Keratinocyte (primary cell): ENCODE results near the gene COQ9. TPM values are rescaled to one million over a fixed set of nuclear protein-coding genes. Genes with fewer than 3 reads are reported as not detected.

Source experiments
- DNase-seq: peaks from one replicate; pipeline ENCODE4 v3.0.0-alpha.2; 2011; ENCODE audit warnings: low read depth, missing footprints, low spot score
- FAIRE-seq: peaks from 2 replicates; lab custom pipeline; 2011; peaks lifted over from hg19 to GRCh38; lab: Jason Lieb, UNC
- H2AFZ ChIP-seq: 2 replicates; pipeline ENCODE4 v1.6.0; 2012; ENCODE audit warnings: low read length, control low read depth, inconsistent platforms; ENCODE audit not compliant: control insufficient read depth
- H3K27ac ChIP-seq: 2 replicates; pipeline ENCODE4 v1.5.1; 2011; ENCODE audit warnings: low read length; ENCODE audit not compliant: control insufficient read depth, insufficient read depth
- H3K27me3 ChIP-seq: 3 replicates; pipeline ENCODE4 v1.6.0; 2011; ENCODE audit warnings: low read length; ENCODE audit not compliant: control insufficient read depth, insufficient read depth; ENCODE audit errors: extremely low read depth
- H3K36me3 ChIP-seq, 2 experiments: 2 replicates in 1 of 2; 3 replicates in 1 of 2; pipeline ENCODE4 v1.5.1; 2011; ENCODE audit warnings: low read length in 2 of 2, mild to moderate bottlenecking in 1 of 2; ENCODE audit not compliant: control insufficient read depth in 2 of 2, insufficient read depth in 2 of 2; ENCODE audit errors: extremely low read depth in 1 of 2
- H3K4me1 ChIP-seq: 3 replicates; pipeline ENCODE4 v1.5.1; 2011; ENCODE audit warnings: low read length; ENCODE audit not compliant: control insufficient read depth, insufficient read depth; ENCODE audit errors: extremely low read depth
- H3K4me2 ChIP-seq: 3 replicates; pipeline ENCODE4 v1.6.0; 2011; ENCODE audit warnings: low read depth, low read length; ENCODE audit not compliant: control insufficient read depth, insufficient read depth; ENCODE audit errors: extremely low read depth
- H3K4me3 ChIP-seq, 3 experiments: fragments of 200-600 bp in 1 of 3; sonication (generic) in 1 of 3; 2 replicates in 2 of 3; 3 replicates in 1 of 3; pipeline ENCODE4 v1.5.1; 2011 to 2016; ENCODE audit warnings: low read length in 3 of 3, mild to moderate bottlenecking in 3 of 3, control low read depth in 2 of 3, inconsistent platforms in 1 of 3, low read depth in 1 of 3, mixed read lengths in 1 of 3, mixed run types in 1 of 3, moderate library complexity in 1 of 3; ENCODE audit not compliant: control insufficient read depth in 2 of 3, insufficient read depth in 2 of 3; ENCODE audit errors: extremely low read depth in 1 of 3
- H3K79me2 ChIP-seq: 2 replicates; pipeline ENCODE4 v1.6.0; 2012; ENCODE audit warnings: low read length; ENCODE audit not compliant: control insufficient read depth, insufficient read depth
- H3K9ac ChIP-seq: 3 replicates; pipeline ENCODE4 v1.6.0; 2011; ENCODE audit warnings: low read length; ENCODE audit not compliant: control insufficient read depth, insufficient read depth; ENCODE audit errors: extremely low read depth
- H3K9me1 ChIP-seq: 3 replicates; pipeline ENCODE4 v1.6.0; 2011; ENCODE audit warnings: low read length; ENCODE audit not compliant: control insufficient read depth, insufficient read depth; ENCODE audit errors: extremely low read depth
- H3K9me3 ChIP-seq: 2 replicates; pipeline ENCODE4 v1.5.1; 2012; ENCODE audit warnings: low read depth, low read length; ENCODE audit not compliant: control insufficient read depth
- H4K20me1 ChIP-seq: 3 replicates; pipeline ENCODE4 v1.6.0; 2011; ENCODE audit warnings: low read length; ENCODE audit not compliant: control insufficient read depth, insufficient read depth; ENCODE audit errors: extremely low read depth
- EZH2 ChIP-seq: IDR thresholded peaks from one replicate; pipeline ENCODE4 v1.6.1; 2012; ENCODE audit warnings: inconsistent platforms, mild to moderate bottlenecking, low read length, moderate library complexity
- dilution Hi-C: fragments of 300-500 bp; cut with MboI; formaldehyde crosslinking; loops from one replicate; pipeline ENCODE4 v1.7.0; 2020; ENCODE audit warnings: low sequenced_read_pairs; ENCODE audit not compliant: extremely low pct_ligation_motif_present
- polyA plus RNA-seq, 5 experiments: library from polyadenylated mRNA; depleted of rRNA in 3 of 5; stranded (reverse) in 3 of 5; stranded (forward) in 1 of 5; unstranded in 1 of 5; fragments of >200 nt; gene quantifications; 1 replicate in 1 of 5; 2 replicates in 3 of 5; 3 replicates in 1 of 5; pipeline versions ENCODE4 v1.2.1 to v1.2.3, GENCODE V29; 2011 to 2012; ENCODE audit warnings: missing spikeins in 2 of 5, low read depth in 1 of 5, low replicate concordance in 1 of 5
- TF ChIP-seq, protein P1 (sequence below), 3 experiments: IDR thresholded peaks in 1 of 3; conservative IDR thresholded peaks in 1 of 3; optimal IDR thresholded peaks in 1 of 3; 2 replicates in 2 of 3; 3 replicates in 1 of 3; pipeline versions ENCODE3 to v1.5.1; 2011; ENCODE audit warnings: low read length in 3 of 3, mild to moderate bottlenecking in 3 of 3, moderate library complexity in 2 of 3, control low read depth in 1 of 3, inconsistent platforms in 1 of 3; ENCODE audit not compliant: insufficient read depth in 2 of 3; ENCODE audit errors: extremely low read depth in 1 of 3

COQ9 gene
- polyA plus RNA-seq, 1 donor (not counting 4 experiments of a cell fraction or from before 2014, with no cell fraction given) = 62.8 TPM

GRCh38 chr16:57470711-57471110 lies 23.4 kb downstream of the COQ9 start:
- no peaks in the 10 kb centered on the region for H3K9me1 ChIP-seq
- H3K9ac ChIP-seq = no peak overlapping the region
- FAIRE-seq = no peak
- no peaks in the 10 kb centered on the region for H3K9me3 ChIP-seq
- H3K36me3 ChIP-seq = peaks cover 39 to 42% of the 10 kb centered on the region in 2 experiments
- no peak overlapping the region for H2AFZ ChIP-seq
- TF ChIP-seq, protein P1, sequence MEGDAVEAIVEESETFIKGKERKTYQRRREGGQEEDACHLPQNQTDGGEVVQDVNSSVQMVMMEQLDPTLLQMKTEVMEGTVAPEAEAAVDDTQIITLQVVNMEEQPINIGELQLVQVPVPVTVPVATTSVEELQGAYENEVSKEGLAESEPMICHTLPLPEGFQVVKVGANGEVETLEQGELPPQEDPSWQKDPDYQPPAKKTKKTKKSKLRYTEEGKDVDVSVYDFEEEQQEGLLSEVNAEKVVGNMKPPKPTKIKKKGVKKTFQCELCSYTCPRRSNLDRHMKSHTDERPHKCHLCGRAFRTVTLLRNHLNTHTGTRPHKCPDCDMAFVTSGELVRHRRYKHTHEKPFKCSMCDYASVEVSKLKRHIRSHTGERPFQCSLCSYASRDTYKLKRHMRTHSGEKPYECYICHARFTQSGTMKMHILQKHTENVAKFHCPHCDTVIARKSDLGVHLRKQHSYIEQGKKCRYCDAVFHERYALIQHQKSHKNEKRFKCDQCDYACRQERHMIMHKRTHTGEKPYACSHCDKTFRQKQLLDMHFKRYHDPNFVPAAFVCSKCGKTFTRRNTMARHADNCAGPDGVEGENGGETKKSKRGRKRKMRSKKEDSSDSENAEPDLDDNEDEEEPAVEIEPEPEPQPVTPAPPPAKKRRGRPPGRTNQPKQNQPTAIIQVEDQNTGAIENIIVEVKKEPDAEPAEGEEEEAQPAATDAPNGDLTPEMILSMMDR (optimal IDR thresholded peaks at IDR 0.05 in 1 of 3, IDR thresholded peaks at IDR 0.05 in 1 of 3, conservative IDR thresholded peaks at IDR 0.05 in 1 of 3; ENCODE audit: extremely low read depth in 1 of 3, insufficient read depth in 2 of 3, low read length in 3 of 3) = no peak
- TF ChIP-seq EZH2 = no peak
- H3K4me2 ChIP-seq = no peak overlapping the region
- dilution Hi-C loops = no loop called here
- DNase-seq = no peak
- no peak overlapping the region for H3K4me3 ChIP-seq
- H3K27ac ChIP-seq = no peak overlapping the region
- H3K79me2 ChIP-seq = no peaks in the 10 kb centered on the region
- no peaks in the 10 kb centered on the region for H3K4me1 ChIP-seq
- no peaks in the 10 kb centered on the region for H3K27me3 ChIP-seq
- no peaks in the 10 kb centered on the region for H4K20me1 ChIP-seq

DNA sequence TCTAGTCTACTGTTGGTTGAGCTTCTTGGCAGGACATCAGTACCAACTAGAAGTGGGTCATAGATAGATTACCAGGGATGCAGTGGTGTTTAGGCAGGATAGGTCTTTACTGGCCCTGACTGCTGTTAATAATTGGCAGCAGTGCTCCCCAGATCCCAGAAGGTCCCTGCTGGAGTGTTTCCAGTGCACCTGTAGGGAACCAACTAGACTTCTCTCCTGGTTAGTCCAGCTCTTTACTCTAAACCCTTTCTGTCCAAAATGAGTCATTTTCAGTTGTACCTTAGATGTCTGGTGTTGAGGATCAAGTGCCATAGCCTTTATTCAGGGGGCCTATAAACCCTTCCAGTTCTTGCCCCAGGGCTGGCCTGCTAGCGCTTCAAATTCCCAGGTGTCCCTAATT lies 23.9 kb downstream of the COQ9 start:
- Histone ChIP-seq H3K4me1 (no peaks in the 10 kb centered on the region), H3K27ac (no peak overlapping the region), H2AFZ (no peak overlapping the region), H3K27me3 (no peaks in the 10 kb centered on the region), H4K20me1 (no peaks in the 10 kb centered on the region), H3K9me1 (no peaks in the 10 kb centered on the region), H3K36me3 (peaks cover 35 to 43% of the 10 kb centered on the region in 2 experiments), H3K4me3 (no peak overlapping the region), H3K9ac (no peak overlapping the region), H3K9me3 (no peaks in the 10 kb centered on the region), H3K4me2 (no peak overlapping the region), H3K79me2 (no peaks in the 10 kb centered on the region)
- dilution Hi-C loops = no loop called here
- no peak for TF ChIP-seq EZH2
- TF ChIP-seq, protein P1 (optimal IDR thresholded peaks at IDR 0.05 in 1 of 3, IDR thresholded peaks at IDR 0.05 in 1 of 3, conservative IDR thresholded peaks at IDR 0.05 in 1 of 3; ENCODE audit: extremely low read depth in 1 of 3, insufficient read depth in 2 of 3, low read length in 3 of 3) = no peak
- DNase-seq (no peak), FAIRE-seq (no peak)
